ENCODE measurements around the gene SNAI3.

SNAI3 gene

DNA sequence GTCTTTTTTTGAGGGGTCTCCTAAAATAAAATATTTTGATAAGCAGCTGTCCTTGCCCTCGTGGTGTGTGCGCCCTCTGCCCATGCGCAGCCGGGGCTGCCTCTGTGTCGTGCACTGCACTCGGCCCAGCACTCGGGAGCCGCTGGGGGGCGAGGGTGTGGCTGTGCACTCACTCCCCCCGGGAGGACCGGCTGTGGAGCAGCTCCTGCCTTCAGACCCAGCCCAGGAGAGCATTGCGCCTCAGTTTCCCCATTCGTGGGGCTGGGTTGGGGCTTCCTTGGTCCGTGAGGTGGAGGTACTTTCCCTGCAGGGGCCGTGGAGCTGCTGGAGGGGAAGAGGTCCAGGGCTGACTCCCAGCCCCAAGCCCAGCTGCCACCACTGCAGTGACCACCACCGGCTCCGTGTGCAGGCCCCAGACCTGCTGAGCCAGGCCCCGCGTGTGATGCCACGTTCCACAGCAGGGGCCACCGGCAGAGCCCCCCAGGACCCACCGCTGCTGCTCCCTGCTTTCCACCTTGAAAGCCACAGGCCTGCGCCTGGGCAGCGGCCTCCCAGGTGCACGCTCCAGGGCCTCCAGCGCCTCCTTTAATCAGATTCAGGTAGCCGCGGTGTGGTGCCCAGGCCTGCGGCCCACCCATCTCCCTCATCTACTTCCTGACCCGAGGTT is 54.3 kb downstream of the SNAI3 start:
- DNase-seq, result no peak

DNA sequence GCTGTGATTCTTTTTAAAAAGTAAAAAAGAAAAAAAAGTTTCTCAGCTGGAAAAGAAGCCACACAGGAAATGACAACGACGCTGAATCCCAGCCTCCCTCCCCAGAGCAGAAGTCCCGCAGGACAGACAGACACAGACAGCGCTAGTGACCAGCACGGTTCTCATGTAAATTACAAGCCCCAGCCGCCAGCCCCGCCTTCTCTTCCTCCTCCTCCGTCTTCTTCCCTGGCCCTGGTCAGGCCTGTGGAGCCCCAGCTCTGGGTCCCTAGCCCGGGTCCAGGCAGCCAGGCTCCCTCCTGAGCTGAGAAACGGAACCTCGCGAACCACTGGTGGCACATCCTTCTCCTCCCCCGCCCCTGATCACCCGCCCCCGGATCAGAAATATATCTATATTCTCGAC is 54.9 kb downstream of the SNAI3 start:
- DNase-seq, result no peak

GRCh38 chr16:88630941-88631340 is 55.4 kb downstream of the SNAI3 start:
- DNase-seq, result no peak

GRCh38 chr16:88630433-88630832 is 55.9 kb downstream of the SNAI3 start:
- DNase-seq, result no peak

DNA sequence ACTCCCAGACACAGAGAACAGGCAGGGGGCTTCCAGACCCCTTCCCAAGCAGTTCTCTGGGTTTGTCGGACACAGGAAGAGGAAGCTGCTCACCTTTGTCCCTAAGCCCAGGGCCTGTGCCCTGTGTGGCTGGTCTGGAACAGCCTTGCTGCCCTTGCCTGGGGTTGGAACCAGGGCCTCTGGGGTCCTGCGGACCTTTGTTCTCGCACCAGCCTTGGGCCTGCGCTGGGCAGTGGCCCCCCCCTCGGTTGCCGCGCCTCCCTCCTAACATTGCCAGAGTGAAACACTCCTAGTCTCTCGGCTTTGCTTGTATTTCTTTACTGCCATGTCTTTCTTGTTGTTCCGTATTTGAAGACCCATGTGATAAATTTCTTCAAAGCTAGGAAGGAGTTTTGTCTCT is 56.5 kb downstream of the SNAI3 start:
- DNase-seq, result no peak

DNA sequence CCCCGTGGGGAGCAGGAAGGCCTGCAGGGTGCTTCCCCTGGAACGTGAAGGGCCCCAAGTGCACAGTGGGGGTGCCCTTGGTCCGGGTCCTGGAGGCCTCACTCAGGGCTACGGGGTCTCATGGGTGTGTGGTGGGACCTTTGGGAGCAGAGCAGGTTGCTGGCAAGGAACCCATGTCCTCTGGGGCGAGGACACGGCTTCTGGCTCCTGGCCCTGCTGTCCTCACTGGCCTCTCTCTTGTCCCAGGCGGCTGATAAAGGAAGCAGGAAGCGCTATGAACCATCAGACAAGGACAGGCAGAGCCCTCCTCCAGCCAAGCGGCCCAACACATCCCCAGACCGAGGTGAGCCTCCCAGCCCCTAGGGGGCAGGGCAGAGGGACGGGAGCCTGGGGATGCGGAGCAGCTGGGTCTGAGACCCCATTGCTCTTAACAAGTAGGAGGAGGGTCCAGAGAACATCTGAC is 57.8 kb downstream of the SNAI3 start:
- no peak for DNase-seq

Data from NCI-H226 (cell line).